GM12878 (cell line): Measurements from ENCODE around the gene MRNIP. TPM values are rescaled to one million over a fixed set of nuclear protein-coding genes. Genes with fewer than 3 reads are reported as not detected.

ENCODE experiments used
- ATAC-seq: fragments of 200-7000 bp; cut with Tn5 transposase; 3 replicates; pipeline ENCODE4 v1.9.1; 2020; ENCODE audit warnings: mild to moderate bottlenecking, moderate library complexity
- BruUV-seq: library from RNA; stranded (reverse); fragments of 400-500 nt; replicated peaks from 2 replicates; lab custom pipeline; 2021; lab: Mats Ljungman, UMichigan
- CTCF ChIA-PET: fragments of 300-600 bp; sonication (Branson Sonifier 250); formaldehyde crosslinking; extraction: SDS; loops from one replicate; lab custom pipeline; 2021; ENCODE audit warnings: inconsistent platforms; lab: Yijun Ruan, JAX
- POLR2A ChIA-PET: fragments of 350-600 bp; formaldehyde crosslinking; extraction: SDS; loops from one replicate; lab custom pipeline; 2021; ENCODE audit warnings: inconsistent platforms; lab: Charles Lee
- RAD21 ChIA-PET: fragments of 300-600 bp; sonication (Branson Sonifier 250); formaldehyde crosslinking; loops from one replicate; lab custom pipeline; 2023; ENCODE audit warnings: antibody characterized with exemption; ENCODE audit not compliant: unreplicated experiment; lab: Charles Lee
- SMC1A ChIA-PET: fragments of 300-600 bp; sonication (Branson Sonifier 250); formaldehyde crosslinking; loops from one replicate; lab custom pipeline; 2023; ENCODE audit not compliant: unreplicated experiment, uncharacterized antibody; lab: Charles Lee
- DNase-seq: peaks from one replicate; pipeline ENCODE4 v3.0.0-alpha.2; 2011; ENCODE audit warnings: low read depth, low spot score
- FAIRE-seq: peaks from 3 replicates; lab custom pipeline; 2011; peaks lifted over from hg19 to GRCh38; lab: Jason Lieb, UNC
- H2AFZ ChIP-seq: 2 replicates; pipeline ENCODE4 v1.6.0; 2011; ENCODE audit warnings: low read depth, low read length, control low read depth; ENCODE audit not compliant: control insufficient read depth
- H3K27ac ChIP-seq: 2 replicates; pipeline ENCODE4 v1.5.1; 2011; ENCODE audit warnings: control low read depth; ENCODE audit not compliant: control insufficient read depth, insufficient read depth
- H3K27me3 ChIP-seq, 2 experiments: replicated peaks in 1 of 2; 2 replicates each; pipeline versions ENCODE4 v1.6.0 to v1.6.1; 2011; ENCODE audit warnings: low read length in 1 of 2; ENCODE audit not compliant: control insufficient read depth in 2 of 2, insufficient read depth in 2 of 2
- H3K36me3 ChIP-seq, 2 experiments: 2 replicates each; pipeline ENCODE4 v1.5.1; 2011; ENCODE audit warnings: low read length in 1 of 2; ENCODE audit not compliant: control insufficient read depth in 2 of 2, insufficient read depth in 2 of 2
- H3K4me1 ChIP-seq: 2 replicates; pipeline ENCODE4 v1.6.1; 2011; ENCODE audit warnings: mild to moderate bottlenecking, low read length, moderate library complexity, mixed read lengths; ENCODE audit not compliant: control insufficient read depth, insufficient read depth
- H3K4me2 ChIP-seq: 2 replicates; pipeline ENCODE4 v1.6.0; 2011; ENCODE audit warnings: control low read depth; ENCODE audit not compliant: control insufficient read depth, insufficient read depth
- H3K4me3 ChIP-seq: fragments of 200-600 bp; sonication (generic); 2 replicates; pipeline ENCODE4 v1.5.1; 2016
- H3K79me2 ChIP-seq: 2 replicates; pipeline ENCODE4 v1.6.0; 2011; ENCODE audit warnings: low read length; ENCODE audit not compliant: control insufficient read depth, insufficient read depth
- H3K9ac ChIP-seq: 2 replicates; pipeline ENCODE4 v1.8.0; 2011; ENCODE audit warnings: low read length, control low read depth, mixed read lengths; ENCODE audit not compliant: control insufficient read depth, insufficient read depth
- H3K9me3 ChIP-seq: replicated peaks from 3 replicates; pipeline ENCODE4 v1.5.1; 2011; ENCODE audit warnings: mild to moderate bottlenecking, low read length; ENCODE audit not compliant: control insufficient read depth, insufficient read depth
- H4K20me1 ChIP-seq: 2 replicates; pipeline ENCODE4 v1.6.0; 2011; ENCODE audit not compliant: control insufficient read depth, insufficient read depth
- CBX3 ChIP-seq: fragments of 200-600 bp; sonication (generic); IDR thresholded peaks from 2 replicates; pipeline ENCODE4 v1.6.1; 2016; ENCODE audit warnings: low read depth, borderline replicate concordance
- ELK1 ChIP-seq: IDR thresholded peaks from 2 replicates; pipeline ENCODE4 v1.6.1; 2012; ENCODE audit warnings: low read depth, low read length, improper control_type of control experiment
- ETV6 ChIP-seq, 2 experiments: fragments of 450-650 bp in 1 of 2; IDR thresholded peaks in 1 of 2; conservative IDR thresholded peaks in 1 of 2; 2 replicates each; pipeline ENCODE4 v1.6.1; 2014; ENCODE audit warnings: antibody characterized with exemption in 1 of 2, borderline replicate concordance in 1 of 2, low read depth in 1 of 2, mild to moderate bottlenecking in 1 of 2, moderate library complexity in 1 of 2
- HDAC2 ChIP-seq: fragments of 200-600 bp; sonication (generic); IDR thresholded peaks from 2 replicates; pipeline ENCODE4 v1.6.1; 2017
- IKZF1 ChIP-seq: fragments of 450-650 bp; conservative IDR thresholded peaks from 2 replicates; pipeline ENCODE4 v1.6.1; 2017; ENCODE audit warnings: antibody characterized with exemption, mild to moderate bottlenecking
- IRF4 ChIP-seq: IDR thresholded peaks from 2 replicates; pipeline ENCODE4 v1.6.1; 2011; ENCODE audit warnings: low read depth, low read length
- MYC ChIP-seq: IDR thresholded peaks from 2 replicates; pipeline ENCODE4 v1.6.1; 2011; ENCODE audit warnings: mild to moderate bottlenecking, low read length, moderate library complexity, inconsistent platforms; ENCODE audit not compliant: insufficient read depth, insufficient replicate concordance, insufficient read length, severe bottlenecking
- NFIC ChIP-seq: IDR thresholded peaks from 2 replicates; pipeline ENCODE4 v1.6.1; 2012; ENCODE audit warnings: low read depth, mild to moderate bottlenecking, inconsistent platforms, low read length, moderate library complexity
- POLR2A ChIP-seq: IDR thresholded peaks from 2 replicates; pipeline ENCODE4 v1.6.1; 2011; ENCODE audit warnings: low read depth, mild to moderate bottlenecking, low read length
- SMAD5 ChIP-seq: IDR thresholded peaks from 2 replicates; pipeline ENCODE4 v1.6.1; 2016; ENCODE audit warnings: antibody characterized with exemption, low read depth
- TCF12 ChIP-seq: IDR thresholded peaks from 2 replicates; pipeline ENCODE4 v1.6.1; 2011; ENCODE audit warnings: low read depth, mild to moderate bottlenecking, low read length
- ZNF384 ChIP-seq: IDR thresholded peaks from 2 replicates; pipeline ENCODE4 v1.6.1; 2012; ENCODE audit warnings: low read depth, mild to moderate bottlenecking, low read length, improper control_type of control experiment, borderline replicate concordance
- WGBS: methylation state at CpG from one replicate; pipeline ENCODE4 v1.1.6; 2016; ENCODE audit warnings: low lambda C conversion rate; ENCODE audit not compliant: insufficient replicate concordance, insufficient coverage; ENCODE audit errors: missing lambda C conversion rate; 5-methylcytosine and 5-hydroxymethylcytosine counted together
- in situ Hi-C: fragments of 300-500 bp; cut with MboI; formaldehyde crosslinking; loops from 9 replicates; pipeline ENCODE4 v1.14.3; 2018; ENCODE audit warnings: mixed read lengths
- intact Hi-C: fragments of 100-400 bp; cut with micrococcal nuclease; formaldehyde crosslinking; loops from one replicate; pipeline ENCODE4 v1.14.2; 2022; ENCODE audit not compliant: unreplicated experiment
- polyA plus RNA-seq, 11 experiments: library from polyadenylated mRNA; depleted of rRNA in 4 of 11; unstranded in 6 of 11; stranded (reverse) in 5 of 11; fragments of >200 nt; fragmentation: Nextera tagmentation in 4 of 11; fragmentation: Illumina TruSeq in 1 of 11; extraction: Ambion mirVana in 4 of 11; extraction: Trizol in 1 of 11; gene quantifications; 1 replicate in 1 of 11; 2 replicates in 10 of 11; pipeline versions ENCODE4 v1.2.1 to v1.2.3, GENCODE V29; 2011 to 2016; ENCODE audit warnings: inconsistent platforms in 2 of 11, missing spikeins in 2 of 11, low read depth in 1 of 11
- total RNA-seq, 4 experiments: library from RNA; depleted of rRNA in 3 of 4; stranded (reverse); fragments of >200 nt in 3 of 4; fragmentation: Illumina TruSeq in 1 of 4; extraction: Trizol in 1 of 4; gene quantifications; 2 replicates each; pipeline versions ENCODE4 v1.2.1 to v1.2.3, GENCODE V29; 2013 to 2021
- TF ChIP-seq, protein P1 (sequence below): fragments of 450-650 bp; IDR thresholded peaks from 2 replicates; pipeline ENCODE4 v1.6.1; 2017; ENCODE audit warnings: low read depth, mild to moderate bottlenecking, moderate library complexity
- TF ChIP-seq, protein P2 (sequence below): fragments of 450-650 bp; IDR thresholded peaks from 2 replicates; pipeline ENCODE4 v1.6.1; 2018; ENCODE audit warnings: mild to moderate bottlenecking, low read depth, moderate library complexity; ENCODE audit not compliant: partially characterized antibody
- TF ChIP-seq, protein P3 (sequence below): fragments of 450-650 bp; IDR thresholded peaks from 2 replicates; pipeline ENCODE4 v1.6.1; 2017; ENCODE audit warnings: borderline replicate concordance

Gene MRNIP
- total and polyA plus RNA-seq, 10 of the 15 experiments (the other 5 are each of a cell fraction or from before 2014, with no cell fraction given) = 2.4 to 30.4 (median 13.1) TPM

GRCh38 chr5:179819296-179820126 is 39.1 kb downstream of the MRNIP start:
- H3K4me1 ChIP-seq = peaks cover 38% of the 10 kb centered on the region
- in situ Hi-C loops = loop anchor here (10.0 to 25.0 kb wide), 2 partner anchors 993 to 1695 kb away; partner anchors contain the start of gene MGAT1
- H3K79me2 ChIP-seq = peaks cover 29% of the 10 kb centered on the region
- no peaks in the 10 kb centered on the region for H3K9me3 ChIP-seq
- H3K27ac ChIP-seq = peak overlapping the region; percentile 96
- peak overlapping the region; percentile 99 for H3K4me2 ChIP-seq
- intact Hi-C loops = loop anchor here (1.0 to 2.0 kb wide), 2 partner anchors 12 to 39 kb away; partner anchors contain the start of gene MRNIP
- peaks cover 14% of the 10 kb centered on the region for H4K20me1 ChIP-seq
- POLR2A ChIA-PET = interaction anchor here (0.5 to 2.0 kb wide), 12 partner anchors 8 to 1600 kb away, joined by 3 to 9 read pairs (median 4); no protein-coding TSS in a partner anchor
- no peak for FAIRE-seq
- CTCF ChIA-PET = interaction anchor here (1.0 to 2.0 kb wide), 7 partner anchors 8 to 87 kb away, joined by 3 to 6 read pairs (median 5); partner anchors contain the start of gene LTC4S
- no peak overlapping the region; the same call in 1 of the 2 replicates for H3K4me3 ChIP-seq
- BruUV-seq = no TSS peak
- 25% methylated on average over 20 of the region's 26 CpGs for WGBS
- peak overlapping the region; percentile 58; the same call in 1 of the 2 replicates for H2AFZ ChIP-seq
- peak overlapping the region; percentile 63 for H3K9ac ChIP-seq
- peak; percentile 43 for ATAC-seq
- peaks cover 8 to 10% of the 10 kb centered on the region in 2 experiments for H3K36me3 ChIP-seq
- DNase-seq = no peak
- RAD21 ChIA-PET = interaction anchor here (0.8 to 1.8 kb wide), 4 partner anchors 8 to 196 kb away, joined by 3 to 6 read pairs (median 4); partner anchors contain the start of gene HNRNPH1
- H3K27me3 ChIP-seq = no peaks in the 10 kb centered on the region
- SMC1A ChIA-PET = interaction anchor here (1.0 to 1.6 kb wide), 2 partner anchors 18 to 56 kb away, joined by 3 to 5 read pairs; no protein-coding TSS in a partner anchor
- no peak for TF ChIP-seq CBX3
- TF ChIP-seq ZNF384 = no peak
- no peak for TF ChIP-seq ETV6 (conservative IDR thresholded peaks at IDR 0.05 in 1 of 2, IDR thresholded peaks at IDR 0.05 in 1 of 2; ENCODE audit: borderline replicate concordance in 1 of 2, low read depth in 1 of 2)
- TF ChIP-seq NFIC = no peak
- TF ChIP-seq, protein P1, sequence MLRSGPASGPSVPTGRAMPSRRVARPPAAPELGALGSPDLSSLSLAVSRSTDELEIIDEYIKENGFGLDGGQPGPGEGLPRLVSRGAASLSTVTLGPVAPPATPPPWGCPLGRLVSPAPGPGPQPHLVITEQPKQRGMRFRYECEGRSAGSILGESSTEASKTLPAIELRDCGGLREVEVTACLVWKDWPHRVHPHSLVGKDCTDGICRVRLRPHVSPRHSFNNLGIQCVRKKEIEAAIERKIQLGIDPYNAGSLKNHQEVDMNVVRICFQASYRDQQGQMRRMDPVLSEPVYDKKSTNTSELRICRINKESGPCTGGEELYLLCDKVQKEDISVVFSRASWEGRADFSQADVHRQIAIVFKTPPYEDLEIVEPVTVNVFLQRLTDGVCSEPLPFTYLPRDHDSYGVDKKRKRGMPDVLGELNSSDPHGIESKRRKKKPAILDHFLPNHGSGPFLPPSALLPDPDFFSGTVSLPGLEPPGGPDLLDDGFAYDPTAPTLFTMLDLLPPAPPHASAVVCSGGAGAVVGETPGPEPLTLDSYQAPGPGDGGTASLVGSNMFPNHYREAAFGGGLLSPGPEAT = no peak
- TF ChIP-seq, protein P2, sequence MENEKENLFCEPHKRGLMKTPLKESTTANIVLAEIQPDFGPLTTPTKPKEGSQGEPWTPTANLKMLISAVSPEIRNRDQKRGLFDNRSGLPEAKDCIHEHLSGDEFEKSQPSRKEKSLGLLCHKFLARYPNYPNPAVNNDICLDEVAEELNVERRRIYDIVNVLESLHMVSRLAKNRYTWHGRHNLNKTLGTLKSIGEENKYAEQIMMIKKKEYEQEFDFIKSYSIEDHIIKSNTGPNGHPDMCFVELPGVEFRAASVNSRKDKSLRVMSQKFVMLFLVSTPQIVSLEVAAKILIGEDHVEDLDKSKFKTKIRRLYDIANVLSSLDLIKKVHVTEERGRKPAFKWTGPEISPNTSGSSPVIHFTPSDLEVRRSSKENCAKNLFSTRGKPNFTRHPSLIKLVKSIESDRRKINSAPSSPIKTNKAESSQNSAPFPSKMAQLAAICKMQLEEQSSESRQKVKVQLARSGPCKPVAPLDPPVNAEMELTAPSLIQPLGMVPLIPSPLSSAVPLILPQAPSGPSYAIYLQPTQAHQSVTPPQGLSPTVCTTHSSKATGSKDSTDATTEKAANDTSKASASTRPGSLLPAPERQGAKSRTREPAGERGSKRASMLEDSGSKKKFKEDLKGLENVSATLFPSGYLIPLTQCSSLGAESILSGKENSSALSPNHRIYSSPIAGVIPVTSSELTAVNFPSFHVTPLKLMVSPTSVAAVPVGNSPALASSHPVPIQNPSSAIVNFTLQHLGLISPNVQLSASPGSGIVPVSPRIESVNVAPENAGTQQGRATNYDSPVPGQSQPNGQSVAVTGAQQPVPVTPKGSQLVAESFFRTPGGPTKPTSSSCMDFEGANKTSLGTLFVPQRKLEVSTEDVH = no peak
- no peak for TF ChIP-seq SMAD5
- no peak for TF ChIP-seq IRF4
- 0 out of 2 replicates have a peak, but pooled peaks have one; percentile 6 for TF ChIP-seq TCF12
- no peak for TF ChIP-seq HDAC2
- TF ChIP-seq IKZF1 = no peak; the same call in none of the 2 replicates
- no peak for TF ChIP-seq MYC
- TF ChIP-seq, protein P3, sequence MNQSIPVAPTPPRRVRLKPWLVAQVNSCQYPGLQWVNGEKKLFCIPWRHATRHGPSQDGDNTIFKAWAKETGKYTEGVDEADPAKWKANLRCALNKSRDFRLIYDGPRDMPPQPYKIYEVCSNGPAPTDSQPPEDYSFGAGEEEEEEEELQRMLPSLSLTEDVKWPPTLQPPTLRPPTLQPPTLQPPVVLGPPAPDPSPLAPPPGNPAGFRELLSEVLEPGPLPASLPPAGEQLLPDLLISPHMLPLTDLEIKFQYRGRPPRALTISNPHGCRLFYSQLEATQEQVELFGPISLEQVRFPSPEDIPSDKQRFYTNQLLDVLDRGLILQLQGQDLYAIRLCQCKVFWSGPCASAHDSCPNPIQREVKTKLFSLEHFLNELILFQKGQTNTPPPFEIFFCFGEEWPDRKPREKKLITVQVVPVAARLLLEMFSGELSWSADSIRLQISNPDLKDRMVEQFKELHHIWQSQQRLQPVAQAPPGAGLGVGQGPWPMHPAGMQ = no peak
- TF ChIP-seq POLR2A = peak; percentile 2; the same call in 1 of the 2 replicates
- TF ChIP-seq ELK1 = no peak
